ENCODE data around the gene DEF6. TPM values are rescaled to one million over a fixed set of nuclear protein-coding genes. Genes with fewer than 3 reads are reported as not detected.

The DEF6 gene
- total RNA-seq, 4 donors from 2014 or later: 2.5 to 4.7 (median 3.6) TPM

GRCh38 chr6:35296931-35297600 lies 552 bp upstream of the DEF6 start:
- H3K27ac ChIP-seq (replicated peaks in 1 of 4): peak overlapping the region in 2 of 4 donors; percentile 1 to 4
- peaks cover 14 to 18% (median 15%) of the 10 kb centered on the region in 4 donors for H3K4me1 ChIP-seq
- peak overlapping the region; percentile 24 to 52 (median 39) for H3K4me3 ChIP-seq
- WGBS: 48% methylated on average over 6 of the region's 6 CpGs
- peaks cover 21 to 50% (median 36%) of the 10 kb centered on the region in 4 donors for H3K36me3 ChIP-seq
- no peak for DNase-seq (ENCODE audit: extremely low spot score)
- intact Hi-C loops (cut with DNase I): no loop called here
- H3K27me3 ChIP-seq: no peaks in the 10 kb centered on the region
- TF ChIP-seq POLR2A (IDR thresholded peaks at IDR 0.05; ENCODE audit: low read depth) (no peak), POLR2AphosphoS5 (IDR thresholded peaks at IDR 0.05) (no peak), EP300 (IDR thresholded peaks at IDR 0.05) (no peak), CTCF (IDR thresholded peaks at IDR 0.05) (no peak)
- H3K9me3 ChIP-seq: no peaks in the 10 kb centered on the region

GRCh38 chr6:35298625-35299140 lies 1.1 kb downstream of the DEF6 start:
- H3K4me1 ChIP-seq: peaks cover 14 to 24% (median 17%) of the 10 kb centered on the region in 4 donors
- H3K27me3 ChIP-seq: no peaks in the 10 kb centered on the region
- no peak for TF ChIP-seq EP300 (IDR thresholded peaks at IDR 0.05)
- no peak for TF ChIP-seq POLR2AphosphoS5 (IDR thresholded peaks at IDR 0.05)
- TF ChIP-seq POLR2A (IDR thresholded peaks at IDR 0.05; ENCODE audit: low read depth): no peak
- no peak for TF ChIP-seq CTCF (IDR thresholded peaks at IDR 0.05)
- intact Hi-C loops (cut with DNase I): no loop called here
- H3K4me3 ChIP-seq: peak overlapping the region in 2 of 4 donors; percentile 42 to 52
- peak overlapping the region in 2 of 4 donors; percentile 36 to 63 for H3K27ac ChIP-seq (replicated peaks in 1 of 4)
- peaks cover 9 to 34% (median 20%) of the 10 kb centered on the region in 4 donors for H3K36me3 ChIP-seq
- no peaks in the 10 kb centered on the region for H3K9me3 ChIP-seq
- 90% methylated on average over 6 of the region's 6 CpGs for WGBS
- DNase-seq (ENCODE audit: extremely low spot score): no peak

GRCh38 chr6:35299674-35300073 lies 2.1 kb downstream of the DEF6 start:
- intact Hi-C loops (cut with DNase I): no loop called here

GRCh38 chr6:35300848-35301247 lies 3.2 kb downstream of the DEF6 start:
- H3K4me1 ChIP-seq: peaks cover 14 to 24% (median 17%) of the 10 kb centered on the region in 4 donors
- H3K9me3 ChIP-seq: no peaks in the 10 kb centered on the region
- intact Hi-C loops (cut with DNase I): no loop called here
- H3K27ac ChIP-seq (replicated peaks in 1 of 4): no peak overlapping the region
- no peak for DNase-seq (ENCODE audit: extremely low spot score)
- H3K36me3 ChIP-seq: peaks cover 0 to 12% (median 4%) of the 10 kb centered on the region in 4 donors
- no peak for TF ChIP-seq POLR2A (IDR thresholded peaks at IDR 0.05; ENCODE audit: low read depth)
- no peak for TF ChIP-seq CTCF (IDR thresholded peaks at IDR 0.05)
- no peak for TF ChIP-seq POLR2AphosphoS5 (IDR thresholded peaks at IDR 0.05)
- TF ChIP-seq EP300 (IDR thresholded peaks at IDR 0.05): no peak
- H3K27me3 ChIP-seq: no peaks in the 10 kb centered on the region
- no peak overlapping the region for H3K4me3 ChIP-seq

More at GRCh38 chr6:35299674-35300073, 2.1 kb downstream of the DEF6 start:
- Histone ChIP-seq H3K9me3 (no peaks in the 10 kb centered on the region), H3K36me3 (peaks cover 6 to 24% (median 15%) of the 10 kb centered on the region in 4 donors), H3K4me3 (no peak overlapping the region), H3K4me1 (peaks cover 14 to 24% (median 17%) of the 10 kb centered on the region in 4 donors), H3K27me3 (no peaks in the 10 kb centered on the region), H3K27ac (replicated peaks in 1 of 4) (peak overlapping the region in 1 of 4 donors; percentile 31)
- TF ChIP-seq POLR2A (IDR thresholded peaks at IDR 0.05; ENCODE audit: low read depth): no peak
- DNase-seq (ENCODE audit: extremely low spot score): no peak
- 78% methylated on average over 4 of the region's 4 CpGs for WGBS

- H3K4me3 ChIP-seq: no peak overlapping the region
- H3K4me1 ChIP-seq: peaks cover 4 to 13% (median 6%) of the 10 kb centered on the region in 4 donors
- WGBS: 73% methylated on average over 2 of the region's 6 CpGs
- no peak for TF ChIP-seq POLR2AphosphoS5 (IDR thresholded peaks at IDR 0.05)
- no peak for TF ChIP-seq POLR2A (IDR thresholded peaks at IDR 0.05; ENCODE audit: low read depth)
- TF ChIP-seq CTCF (IDR thresholded peaks at IDR 0.05): no peak
- TF ChIP-seq EP300 (IDR thresholded peaks at IDR 0.05): no peak
- no peak overlapping the region for H3K27ac ChIP-seq (replicated peaks in 1 of 4)
- no peaks in the 10 kb centered on the region for H3K27me3 ChIP-seq
- DNase-seq (ENCODE audit: extremely low spot score): no peak
- H3K36me3 ChIP-seq: no peaks in the 10 kb centered on the region
- no peaks in the 10 kb centered on the region for H3K9me3 ChIP-seq
- intact Hi-C loops (cut with DNase I): no loop called here
Observed at GRCh38 chr6:35302604-35303241, 5.1 kb downstream of the DEF6 start.

Data from esophagus muscularis mucosa (tissue), 4 donors.